Activated CD4-positive, CD25-positive, alpha-beta regulatory T cell treated with anti-CD3 and anti-CD28 coated beads, Interleukin-2, amount 50 U/mL, for 72 hours (primary cell): ENCODE data around the gene PNISR.
"Not testable (repeated sequence)": the region's sequence is repeated elsewhere in the genome, so short reads cannot be mapped to it uniquely, and the experiment has no call there.

Source experiments
- DNase-seq: peaks from one replicate; pipeline ENCODE4 v3.0.0; 2021

Gene PNISR

GRCh38 chr6:99424761-99425646 lies at the start of gene PNISR:
Gene PNISR (minus strand): TSS chr6:99425308. CDS start chr6:99414659, 10,649 bp downstream.
- DNase-seq, result peak; percentile 81

GRCh38 chr6:99473730-99474129 lies 48.6 kb upstream of the PNISR start:
- DNase-seq, result no peak

- no peak for DNase-seq
These were observed 46.5 kb upstream of the PNISR start for GRCh38 chr6:99471638-99472037.

GRCh38 chr6:99467509-99468106 lies 42.5 kb upstream of the PNISR start:
- DNase-seq, result no peak

- DNase-seq, result not testable (repeated sequence)
These were observed 34.0 kb upstream of the PNISR start for GRCh38 chr6:99459133-99459532.

GRCh38 chr6:99458319-99458718 lies 33.2 kb upstream of the PNISR start:
- DNase-seq, result no peak

GRCh38 chr6:99446076-99446475 lies 21.0 kb upstream of the PNISR start:
- no peak for DNase-seq

GRCh38 chr6:99434702-99435530 lies 9.8 kb upstream of the PNISR start:
- DNase-seq, result no peak

- DNase-seq, result no peak
These were observed 7.8 kb upstream of the PNISR start for GRCh38 chr6:99432877-99433276.

GRCh38 chr6:99431901-99432300 lies 6.8 kb upstream of the PNISR start:
- DNase-seq, result no peak

GRCh38 chr6:99427988-99428387 lies 2.9 kb upstream of the PNISR start:
- no peak for DNase-seq

GRCh38 chr6:99426451-99426757 lies 1.3 kb upstream of the PNISR start:
- DNase-seq, result no peak

- DNase-seq, result peak; percentile 63
These were observed 741 bp upstream of the PNISR start for GRCh38 chr6:99425647-99426450.

- no peak for DNase-seq
These were observed 1.1 kb downstream of the PNISR start for GRCh38 chr6:99424022-99424421.

GRCh38 chr6:99422912-99423311 lies 2.2 kb downstream of the PNISR start:
- DNase-seq, result no peak

- no peak for DNase-seq
These were observed 8.0 kb downstream of the PNISR start for GRCh38 chr6:99416892-99417767.

- no peak for DNase-seq
These were observed 8.9 kb downstream of the PNISR start for GRCh38 chr6:99416226-99416625.

- no peak for DNase-seq
These were observed 9.7 kb downstream of the PNISR start for GRCh38 chr6:99415446-99415845.

GRCh38 chr6:99412065-99412464 lies 13.0 kb downstream of the PNISR start:
- DNase-seq, result no peak

- DNase-seq, result no peak
These were observed 15.4 kb downstream of the PNISR start for GRCh38 chr6:99409672-99410071.

GRCh38 chr6:99407076-99407475 lies 18.0 kb downstream of the PNISR start:
- DNase-seq, result no peak

- no peak for DNase-seq
These were observed 22.7 kb downstream of the PNISR start for GRCh38 chr6:99402448-99402847.
